Measurements from ENCODE around the gene PPTC7.

PPTC7 gene

GRCh38 chr12:110508071-110508586 lies 75.0 kb downstream of the PPTC7 start:
- Mint-ChIP-seq H3K4me3 (no peak overlapping the region), H3K9me3 (no peaks in the 10 kb centered on the region), H3K36me3 (ENCODE audit: low read depth) (no peaks in the 10 kb centered on the region), H3K27ac (no peak overlapping the region), H3K4me1 (ENCODE audit: low read depth) (no peaks in the 10 kb centered on the region), H3K27me3 (no peaks in the 10 kb centered on the region)

GRCh38 chr12:110505332-110505731 lies 77.8 kb downstream of the PPTC7 start:
- H3K27ac Mint-ChIP-seq: no peak overlapping the region
- peaks cover 14% of the 10 kb centered on the region for H3K36me3 Mint-ChIP-seq (ENCODE audit: low read depth)
- no peak overlapping the region for H3K4me3 Mint-ChIP-seq
- peaks cover 6% of the 10 kb centered on the region for H3K9me3 Mint-ChIP-seq
- H3K27me3 Mint-ChIP-seq: no peaks in the 10 kb centered on the region
- peaks cover 15% of the 10 kb centered on the region for H3K4me1 Mint-ChIP-seq (ENCODE audit: low read depth)

GRCh38 chr12:110503432-110503831 lies 79.7 kb downstream of the PPTC7 start:
- Mint-ChIP-seq H3K4me1 (ENCODE audit: low read depth) (peaks cover 34% of the 10 kb centered on the region), H3K27ac (peak overlapping the region; percentile 34), H3K27me3 (no peaks in the 10 kb centered on the region), H3K36me3 (ENCODE audit: low read depth) (peaks cover 25% of the 10 kb centered on the region), H3K9me3 (peaks cover 6% of the 10 kb centered on the region), H3K4me3 (no peak overlapping the region)

GRCh38 chr12:110501752-110502738 lies 81.1 kb downstream of the PPTC7 start, which contains the start of the genes RAD9B and VPS29:
TSS of gene RAD9B (plus strand) at chr12:110502331. CDS start at chr12:110502338, 7 bp downstream.
TSS of gene VPS29 (minus strand) at chr12:110502111. CDS start at chr12:110502051, 60 bp downstream.
- Mint-ChIP-seq H3K4me3 (peak within 1 kb of the TSS; percentile 91), H3K9me3 (peaks cover 6% of the 10 kb centered on the region), H3K4me1 (ENCODE audit: low read depth) (peaks cover 38% of the 10 kb centered on the region), H3K36me3 (ENCODE audit: low read depth) (peaks cover 25% of the 10 kb centered on the region), H3K27ac (peak within 1 kb of the TSS; percentile 95), H3K27me3 (no peaks in the 10 kb centered on the region)

GRCh38 chr12:110501399-110501751 lies 81.7 kb downstream of the PPTC7 start:
- Mint-ChIP-seq H3K27ac (peak overlapping the region; percentile 95), H3K9me3 (peaks cover 6% of the 10 kb centered on the region), H3K36me3 (ENCODE audit: low read depth) (peaks cover 29% of the 10 kb centered on the region), H3K4me3 (peak overlapping the region; percentile 91), H3K4me1 (ENCODE audit: low read depth) (peaks cover 38% of the 10 kb centered on the region), H3K27me3 (no peaks in the 10 kb centered on the region)

GRCh38 chr12:110498984-110499706 lies 84.0 kb downstream of the PPTC7 start:
- Mint-ChIP-seq H3K9me3 (peaks cover 6% of the 10 kb centered on the region), H3K27ac (peak overlapping the region; percentile 42), H3K36me3 (ENCODE audit: low read depth) (peaks cover 40% of the 10 kb centered on the region), H3K4me1 (ENCODE audit: low read depth) (peaks cover 38% of the 10 kb centered on the region), H3K4me3 (peak overlapping the region; percentile 49), H3K27me3 (no peaks in the 10 kb centered on the region)
